AG08396 (cell line): ENCODE results near the gene BET1.
A peak's percentile ranks its signal among the peaks of the same experiment; 100 is the strongest.

Source experiments
- DNase-seq: peaks from one replicate; pipeline ENCODE4 v3.0.0; 2012; ENCODE audit warnings: low spot score, mixed read lengths

BET1 gene

DNA sequence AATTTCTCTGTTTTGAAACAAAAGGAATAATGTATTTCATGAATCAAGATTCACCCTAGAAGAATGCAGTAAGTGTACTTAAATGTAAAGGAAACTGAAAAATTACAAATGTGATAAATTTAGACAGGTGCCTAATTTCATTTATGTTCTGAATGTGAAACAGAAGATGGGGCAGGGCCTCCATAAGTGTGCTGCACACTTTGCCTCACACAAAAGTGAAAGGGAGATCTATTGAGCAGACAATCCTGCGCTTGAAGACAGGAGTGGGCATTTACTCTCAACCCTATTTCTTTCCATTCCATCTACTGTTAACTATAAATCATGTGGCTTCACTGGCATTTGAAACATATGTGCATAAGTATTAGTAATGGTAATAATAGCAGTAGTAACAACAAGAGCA, 46.4 kb downstream of the BET1 start:
- no peak for DNase-seq

- DNase-seq = no peak
Observed at GRCh38 chr7:93955304-93955703, 48.9 kb downstream of the BET1 start.

DNA sequence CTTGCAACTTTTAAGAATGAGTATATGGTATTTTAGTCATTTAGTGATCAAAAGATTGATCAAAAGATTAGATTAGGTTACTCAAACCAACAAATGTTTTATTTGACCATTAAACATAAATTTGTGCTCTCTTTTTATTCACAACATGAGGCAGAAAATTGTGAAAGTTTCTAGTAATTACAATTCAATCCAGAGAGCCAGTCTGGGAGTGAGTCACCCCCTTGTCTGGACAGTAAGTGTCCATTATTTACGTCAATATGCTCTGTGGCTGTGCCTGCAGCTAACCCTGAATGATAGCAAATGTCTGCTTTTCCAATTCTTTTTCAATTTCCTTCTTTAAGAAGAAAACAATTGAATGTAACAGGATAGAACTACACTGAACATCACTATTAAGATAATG, 54.7 kb downstream of the BET1 start:
- peak; percentile 58 for DNase-seq

- DNase-seq = no peak
Observed at GRCh38 chr7:93948873-93949272, 55.3 kb downstream of the BET1 start.

DNA sequence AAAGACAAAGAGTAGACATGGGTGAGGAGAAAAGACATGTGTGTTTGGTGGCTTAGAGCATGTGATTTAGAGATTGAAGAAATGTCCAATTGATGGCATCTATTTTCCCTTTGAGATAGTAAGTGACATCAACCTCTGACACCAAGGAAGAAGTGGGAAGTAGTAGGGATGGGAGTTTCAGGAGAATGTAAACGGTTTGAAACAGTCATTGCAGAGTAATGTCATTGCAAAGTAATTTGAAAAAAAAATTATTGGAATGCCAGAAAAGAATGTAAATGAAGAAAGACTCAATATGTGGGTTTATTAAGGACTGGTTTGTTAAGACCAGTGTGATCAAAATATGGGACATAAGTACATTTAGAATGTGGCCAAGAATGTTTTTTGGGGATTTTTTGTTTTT, 56.0 kb downstream of the BET1 start:
- peak; percentile 37 for DNase-seq

DNA sequence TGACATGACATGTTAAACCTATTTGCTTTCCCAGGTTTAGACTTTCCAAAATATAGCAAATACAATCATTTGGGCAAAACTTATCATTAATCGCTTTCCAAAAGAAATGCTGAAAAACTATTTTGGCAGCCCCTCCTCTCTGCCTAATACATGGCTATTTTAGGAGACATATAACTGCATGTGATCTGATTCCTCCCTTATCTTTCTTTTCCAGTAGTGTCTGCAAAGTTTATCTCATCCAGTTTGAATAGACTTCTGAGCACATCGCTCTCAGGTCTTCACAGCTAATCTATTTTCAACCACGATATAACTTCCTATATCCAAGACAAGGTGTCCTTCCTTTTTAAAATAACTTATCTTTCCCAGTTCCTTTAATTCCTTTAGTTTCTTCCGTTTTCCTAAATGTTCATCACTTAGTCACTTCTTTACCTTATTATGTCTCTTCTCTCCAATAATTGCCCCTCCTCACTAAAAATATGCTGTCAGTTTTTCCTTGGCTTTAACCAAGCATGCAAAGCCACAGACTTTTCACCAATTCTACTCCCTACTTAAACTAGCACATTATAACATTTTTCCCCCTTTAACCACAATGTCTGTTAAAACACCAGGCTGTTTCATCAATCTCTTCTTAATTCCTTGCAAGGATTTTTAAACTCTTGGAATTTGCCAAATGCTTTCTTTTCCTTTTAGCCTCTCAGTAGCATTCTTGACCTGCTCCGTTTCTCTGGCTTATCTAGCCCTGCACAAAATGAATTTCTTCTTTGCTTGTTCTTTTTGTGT, 58.2 kb downstream of the BET1 start:
- no peak for DNase-seq

GRCh38 chr7:93945083-93945482, 59.1 kb downstream of the BET1 start:
- DNase-seq = no peak

GRCh38 chr7:93944673-93945072, 59.5 kb downstream of the BET1 start:
- DNase-seq = no peak

DNA sequence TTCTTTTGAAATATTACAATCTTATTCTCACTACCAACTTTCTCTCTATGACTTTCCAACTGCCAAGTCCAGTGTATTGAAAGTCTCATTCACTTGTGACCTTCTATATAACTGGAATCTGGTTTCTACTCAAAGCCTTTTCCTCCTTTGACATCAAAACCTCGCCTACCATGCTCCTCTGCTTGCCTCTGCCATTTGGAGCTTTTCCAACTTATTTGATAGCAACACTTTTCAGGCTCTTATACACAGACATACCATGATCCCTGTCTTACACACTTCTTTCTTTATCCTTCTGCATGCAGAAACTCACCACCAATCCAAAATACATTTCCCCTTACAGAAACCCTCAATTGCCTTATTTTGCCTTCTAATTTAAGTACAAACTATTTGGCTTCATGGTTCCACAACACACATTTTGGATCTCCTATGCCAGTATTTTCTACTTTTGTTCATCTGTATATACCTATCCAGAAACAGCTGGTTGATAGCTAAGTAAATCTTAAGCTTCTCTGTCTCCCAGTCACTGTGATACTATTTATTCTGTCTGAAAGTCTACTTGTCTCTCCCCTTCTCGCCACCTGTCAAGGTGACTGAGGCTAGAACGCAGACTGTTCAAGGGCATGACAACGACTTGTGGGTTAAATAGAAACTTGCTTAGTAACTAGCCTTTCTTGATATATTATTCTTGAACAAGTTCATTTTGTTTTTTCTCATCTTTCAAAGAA, 60.2 kb downstream of the BET1 start:
- DNase-seq = no peak
